Sigmoid colon (tissue), 7 donors: ENCODE data around the gene ADAMTS17. TPM values are rescaled to one million over a fixed set of nuclear protein-coding genes. Genes with fewer than 3 reads are reported as not detected.

ENCODE experiments used
- DNase-seq: peaks from one replicate; pipeline ENCODE4 v3.0.0-alpha.2; 2019
- H3K27ac ChIP-seq, 4 donors: fragments of 200-600 bp; sonication (generic); one replicate each; pipeline ENCODE4 v1.5.1; 2016 to 2019; ENCODE audit warnings: mild to moderate bottlenecking in 1 of 4
- H3K27me3 ChIP-seq, 3 donors: fragments of 200-600 bp; sonication (generic); one replicate each; pipeline ENCODE4 v1.5.1; 2019; ENCODE audit warnings: mild to moderate bottlenecking in 1 of 3
- H3K36me3 ChIP-seq, 4 donors: fragments of 200-600 bp; sonication (generic); one replicate each; pipeline ENCODE4 v1.5.1; 2016 to 2019
- H3K4me1 ChIP-seq, 4 donors: fragments of 200-600 bp; sonication (generic); one replicate each; pipeline ENCODE4 v1.5.1; 2017 to 2019
- H3K4me3 ChIP-seq, 4 donors: fragments of 200-600 bp; sonication (generic); one replicate each; pipeline ENCODE4 v1.5.1; 2017 to 2019; ENCODE audit warnings: mild to moderate bottlenecking in 2 of 4, moderate library complexity in 1 of 4
- H3K9me3 ChIP-seq, 4 donors: fragments of 200-600 bp in 3 of 4; sonication (generic) in 3 of 4; one replicate each; pipeline versions ENCODE4 v1.5.1 to v1.6.1; 2013 to 2019
- EP300 ChIP-seq, 4 donors: sonication (generic); formaldehyde crosslinking; IDR thresholded peaks; one replicate each; pipeline ENCODE4 v1.6.1; 2017; ENCODE audit warnings: antibody characterized with exemption in 4 of 4
- POLR2A ChIP-seq, 2 donors: fragments of 450-650 bp; IDR thresholded peaks; one replicate each; pipeline ENCODE4 v1.6.1; 2016; ENCODE audit warnings: antibody characterized with exemption in 2 of 2, mild to moderate bottlenecking in 2 of 2, moderate library complexity in 2 of 2
- POLR2AphosphoS5 ChIP-seq, 4 donors: sonication (generic); formaldehyde crosslinking; IDR thresholded peaks; one replicate each; pipeline ENCODE4 v1.6.1; 2017; ENCODE audit warnings: antibody characterized with exemption in 4 of 4
- WGBS, 2 donors: extraction: QIAGEN DNeasy Blood & Tissue Kit; methylation state at CpG; one replicate each; pipeline ENCODE4 v1.1.7; 2013; 5-methylcytosine and 5-hydroxymethylcytosine counted together
- intact Hi-C: fragments of 100-400 bp; cut with DNase I; formaldehyde crosslinking; loops from one replicate; pipeline ENCODE4 v1.15.1; 2023
- polyA plus RNA-seq, 3 donors: library from polyadenylated mRNA; stranded (reverse); fragments of 200-250 nt; gene quantifications; one replicate each; pipeline ENCODE4 v1.2.3, GENCODE V29; 2013
- total RNA-seq, 4 donors: library from RNA; depleted of rRNA; stranded (reverse); fragments of >200 nt; gene quantifications; one replicate each; pipeline ENCODE4 v1.1.0, GENCODE V29; 2016
- TF ChIP-seq, protein P1 (sequence below), 4 experiments: fragments of 450-650 bp in 3 of 4; fragments of 200-600 bp in 1 of 4; IDR thresholded peaks; one replicate each; pipeline ENCODE4 v1.5.1; 2016 to 2019; ENCODE audit warnings: antibody characterized with exemption in 4 of 4, mild to moderate bottlenecking in 3 of 4, moderate library complexity in 2 of 4
- donor health status: healthy with polysubstance abuse.
- donor health status: Bipolar disorder and iron deficiency.
- donor health status: healthy.

The ADAMTS17 gene
- total and polyA plus RNA-seq, 7 donors, result 0.46 to 3.6 (median 1.2) TPM

- 79 to 89% methylated on average over 1 of the region's 1 CpG for WGBS, 2 donors
- intact Hi-C loops, result no loop called here
- no peak for TF ChIP-seq POLR2AphosphoS5 (IDR thresholded peaks at IDR 0.05)
- no peak for TF ChIP-seq POLR2A (IDR thresholded peaks at IDR 0.05)
- TF ChIP-seq, protein P1, sequence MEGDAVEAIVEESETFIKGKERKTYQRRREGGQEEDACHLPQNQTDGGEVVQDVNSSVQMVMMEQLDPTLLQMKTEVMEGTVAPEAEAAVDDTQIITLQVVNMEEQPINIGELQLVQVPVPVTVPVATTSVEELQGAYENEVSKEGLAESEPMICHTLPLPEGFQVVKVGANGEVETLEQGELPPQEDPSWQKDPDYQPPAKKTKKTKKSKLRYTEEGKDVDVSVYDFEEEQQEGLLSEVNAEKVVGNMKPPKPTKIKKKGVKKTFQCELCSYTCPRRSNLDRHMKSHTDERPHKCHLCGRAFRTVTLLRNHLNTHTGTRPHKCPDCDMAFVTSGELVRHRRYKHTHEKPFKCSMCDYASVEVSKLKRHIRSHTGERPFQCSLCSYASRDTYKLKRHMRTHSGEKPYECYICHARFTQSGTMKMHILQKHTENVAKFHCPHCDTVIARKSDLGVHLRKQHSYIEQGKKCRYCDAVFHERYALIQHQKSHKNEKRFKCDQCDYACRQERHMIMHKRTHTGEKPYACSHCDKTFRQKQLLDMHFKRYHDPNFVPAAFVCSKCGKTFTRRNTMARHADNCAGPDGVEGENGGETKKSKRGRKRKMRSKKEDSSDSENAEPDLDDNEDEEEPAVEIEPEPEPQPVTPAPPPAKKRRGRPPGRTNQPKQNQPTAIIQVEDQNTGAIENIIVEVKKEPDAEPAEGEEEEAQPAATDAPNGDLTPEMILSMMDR (IDR thresholded peaks at IDR 0.05), result no peak
- no peak for TF ChIP-seq EP300 (IDR thresholded peaks at IDR 0.05)
- H3K4me3 ChIP-seq, result no peak overlapping the region
- H3K4me1 ChIP-seq, result peaks cover 0 to 16% (median 15%) of the 10 kb centered on the region in 4 donors
- DNase-seq, result no peak
- peaks cover 0 to 7% (median 2%) of the 10 kb centered on the region in 4 donors for H3K9me3 ChIP-seq
- H3K27ac ChIP-seq, result no peak overlapping the region
- no peaks in the 10 kb centered on the region for H3K27me3 ChIP-seq
- H3K36me3 ChIP-seq, result no peaks in the 10 kb centered on the region
Measured at GRCh38 chr15:100143378-100143777, 198.4 kb downstream of the ADAMTS17 start.

- no peaks in the 10 kb centered on the region for H3K9me3 ChIP-seq
- H3K4me1 ChIP-seq, result peaks cover 0 to 16% (median 15%) of the 10 kb centered on the region in 4 donors
- WGBS, 2 donors, result 69 to 82% methylated on average over 11 of the region's 11 CpGs
- no peak for DNase-seq
- no peaks in the 10 kb centered on the region for H3K27me3 ChIP-seq
- intact Hi-C loops, result no loop called here
- peak overlapping the region; percentile 17 to 52 (median 45) for H3K27ac ChIP-seq
- H3K36me3 ChIP-seq, result no peaks in the 10 kb centered on the region
- TF ChIP-seq POLR2AphosphoS5 (IDR thresholded peaks at IDR 0.05) (no peak), POLR2A (IDR thresholded peaks at IDR 0.05) (no peak), EP300 (IDR thresholded peaks at IDR 0.05) (no peak)
- TF ChIP-seq, protein P1 (IDR thresholded peaks at IDR 0.05), result no peak
- H3K4me3 ChIP-seq, result no peak overlapping the region
Measured at GRCh38 chr15:100141311-100142001, 200.3 kb downstream of the ADAMTS17 start.

DNA sequence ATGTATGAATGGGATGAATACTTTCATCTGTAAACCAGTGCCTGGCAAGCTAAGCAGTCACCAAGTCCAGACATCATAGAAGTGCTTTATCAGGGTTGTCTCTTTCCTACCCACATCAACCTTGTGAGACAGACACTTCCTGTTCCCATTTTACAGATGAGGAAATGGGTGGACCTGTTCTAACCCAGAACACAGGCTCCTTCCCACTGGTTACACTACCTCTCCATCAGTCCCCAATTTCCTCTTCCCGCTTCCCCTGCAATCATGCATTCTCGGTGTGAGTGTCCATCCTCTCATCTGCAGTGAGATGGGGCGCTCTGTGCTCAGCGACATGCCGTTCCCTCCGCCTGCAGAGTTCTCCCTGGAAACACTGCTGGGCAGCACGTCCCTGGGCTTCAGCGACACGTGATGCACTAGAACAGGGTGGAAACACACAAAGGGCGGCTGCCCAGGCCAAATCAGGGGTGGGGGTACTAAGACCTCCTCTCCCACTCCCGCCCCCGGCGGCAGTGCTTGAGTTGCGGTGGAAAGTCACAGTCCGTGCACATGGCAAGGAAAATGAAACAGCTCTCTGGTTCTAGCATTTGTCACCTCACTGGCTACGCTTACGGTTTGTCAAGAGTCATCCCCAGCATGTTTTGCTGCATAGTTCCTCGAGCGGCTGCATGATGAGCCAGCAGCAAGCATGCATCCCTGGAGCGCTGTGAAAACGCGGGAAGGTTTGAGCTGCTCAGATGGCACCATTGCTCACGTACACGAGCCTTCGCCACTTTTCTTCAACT, 201.1 kb downstream of the ADAMTS17 start:
- Histone ChIP-seq H3K4me3 (no peak overlapping the region), H3K36me3 (no peaks in the 10 kb centered on the region), H3K27ac (peak overlapping the region in 3 of 4 donors; percentile 17 to 52 (median 51)), H3K27me3 (no peaks in the 10 kb centered on the region), H3K4me1 (peaks cover 0 to 16% (median 15%) of the 10 kb centered on the region in 4 donors), H3K9me3 (no peaks in the 10 kb centered on the region)
- no peak for DNase-seq
- no peak for TF ChIP-seq POLR2A (IDR thresholded peaks at IDR 0.05)
- no peak for TF ChIP-seq POLR2AphosphoS5 (IDR thresholded peaks at IDR 0.05)
- no peak for TF ChIP-seq EP300 (IDR thresholded peaks at IDR 0.05)
- TF ChIP-seq, protein P1 (IDR thresholded peaks at IDR 0.05), result no peak
- WGBS, 2 donors, result 79 to 89% methylated on average over 25 of the region's 25 CpGs
- intact Hi-C loops, result no loop called here

GRCh38 chr15:100134586-100134985, 207.2 kb downstream of the ADAMTS17 start:
- Histone ChIP-seq H3K27ac (no peak overlapping the region), H3K4me1 (no peaks in the 10 kb centered on the region), H3K4me3 (no peak overlapping the region), H3K27me3 (no peaks in the 10 kb centered on the region), H3K36me3 (no peaks in the 10 kb centered on the region), H3K9me3 (no peaks in the 10 kb centered on the region)
- TF ChIP-seq, protein P1 (IDR thresholded peaks at IDR 0.05), result no peak
- TF ChIP-seq POLR2A (IDR thresholded peaks at IDR 0.05), result no peak
- TF ChIP-seq EP300 (IDR thresholded peaks at IDR 0.05), result no peak
- TF ChIP-seq POLR2AphosphoS5 (IDR thresholded peaks at IDR 0.05), result no peak
- 61 to 79% methylated on average over 5 of the region's 5 CpGs for WGBS, 2 donors
- DNase-seq, result no peak
- intact Hi-C loops, result loop anchor here (5.0 kb wide), 1 partner anchor 207 kb away; no protein-coding TSS in a partner anchor
